IPS-NIHi7 (cell line): ENCODE data around the gene AKR1C8.
"Not testable (repeated sequence)": the region's sequence is repeated elsewhere in the genome, so short reads cannot be mapped to it uniquely, and the experiment has no call there.

ENCODE experiments used
- DNase-seq: peaks from one replicate; pipeline ENCODE4 v3.0.0; 2012; ENCODE audit warnings: mixed read lengths; ENCODE audit errors: extremely low spot score

Gene AKR1C8

GRCh38 chr10:5184987-5185775 is at the start of gene AKR1C8:
AKR1C8 (minus strand) TSS chr10:5185150; CDS start chr10:5185104, 46 bp downstream.
- DNase-seq: no peak

- no peak for DNase-seq
Observed at GRCh38 chr10:5234106-5234860, 49.3 kb upstream of the AKR1C8 start.

GRCh38 chr10:5233324-5233723 is 48.4 kb upstream of the AKR1C8 start:
- DNase-seq: no peak

- no peak for DNase-seq
Observed at GRCh38 chr10:5229019-5229418, 44.1 kb upstream of the AKR1C8 start.

- DNase-seq: not testable (repeated sequence)
Observed at GRCh38 chr10:5222942-5223341, 38.0 kb upstream of the AKR1C8 start.

- no peak for DNase-seq
Observed at GRCh38 chr10:5219262-5219661, 34.3 kb upstream of the AKR1C8 start.

- no peak for DNase-seq
Observed at GRCh38 chr10:5216801-5217200, 31.9 kb upstream of the AKR1C8 start.

GRCh38 chr10:5211696-5212536 is 27.0 kb upstream of the AKR1C8 start:
- DNase-seq: no peak

- DNase-seq: not testable (repeated sequence)
Observed at GRCh38 chr10:5210261-5210660, 25.3 kb upstream of the AKR1C8 start.

- not testable (repeated sequence) for DNase-seq
Observed at GRCh38 chr10:5209776-5210175, 24.8 kb upstream of the AKR1C8 start.

- DNase-seq: no peak
Observed at GRCh38 chr10:5206799-5207198, 21.8 kb upstream of the AKR1C8 start.

- peak; percentile 38 for DNase-seq
Observed at GRCh38 chr10:5199398-5199797, 14.4 kb upstream of the AKR1C8 start.

- no peak for DNase-seq
Observed at GRCh38 chr10:5198386-5198785, 13.4 kb upstream of the AKR1C8 start.

- DNase-seq: no peak
Observed at GRCh38 chr10:5196702-5197113, 11.8 kb upstream of the AKR1C8 start, which contains the start of gene AKR1C4. AKR1C4 (plus strand) TSS chr10:5196837; CDS start chr10:5196868, 31 bp downstream.

GRCh38 chr10:5195727-5196374 is 10.9 kb upstream of the AKR1C8 start:
- no peak for DNase-seq

GRCh38 chr10:5194431-5194830 is 9.5 kb upstream of the AKR1C8 start:
- no peak for DNase-seq

GRCh38 chr10:5188358-5188757 is 3.4 kb upstream of the AKR1C8 start:
- DNase-seq: no peak

- no peak for DNase-seq
Observed at GRCh38 chr10:5187867-5188266, 2.9 kb upstream of the AKR1C8 start.

GRCh38 chr10:5183923-5184322 is 1.0 kb downstream of the AKR1C8 start:
- DNase-seq: no peak

GRCh38 chr10:5180503-5180902 is 4.4 kb downstream of the AKR1C8 start:
- not testable (repeated sequence) for DNase-seq

GRCh38 chr10:5175581-5175980 is 9.4 kb downstream of the AKR1C8 start:
- not testable (repeated sequence) for DNase-seq
